T1000 (cell line): ENCODE results near the gene FERMT2.

Experiments
- DNase-seq: peaks from one replicate; lab custom pipeline; 2025; ENCODE audit warnings: mixed read lengths; lab: John Stamatoyannopoulos, UW

FERMT2 gene

DNA sequence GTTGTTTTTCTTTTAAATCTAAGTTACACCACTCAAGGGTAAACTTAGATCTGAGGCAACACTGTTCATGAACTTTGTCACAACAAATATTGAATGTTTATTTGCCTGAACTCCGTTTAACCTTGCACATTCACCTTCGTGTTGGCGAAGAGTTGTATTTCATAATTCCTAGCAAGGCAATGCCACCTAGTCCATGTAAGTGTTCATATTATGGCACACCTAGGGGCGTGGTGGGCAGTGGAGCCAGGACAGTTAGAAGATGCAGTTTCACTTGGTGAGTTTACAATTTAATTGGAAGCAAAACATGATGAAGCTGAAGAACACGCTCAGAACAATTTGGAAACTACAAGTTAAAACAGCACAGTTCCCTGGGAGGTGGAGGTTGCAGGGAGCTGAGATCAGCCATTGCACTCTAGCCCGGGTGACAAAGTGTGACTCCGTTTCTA lies 129.0 kb downstream of the FERMT2 start:
- DNase-seq, result no peak

DNA sequence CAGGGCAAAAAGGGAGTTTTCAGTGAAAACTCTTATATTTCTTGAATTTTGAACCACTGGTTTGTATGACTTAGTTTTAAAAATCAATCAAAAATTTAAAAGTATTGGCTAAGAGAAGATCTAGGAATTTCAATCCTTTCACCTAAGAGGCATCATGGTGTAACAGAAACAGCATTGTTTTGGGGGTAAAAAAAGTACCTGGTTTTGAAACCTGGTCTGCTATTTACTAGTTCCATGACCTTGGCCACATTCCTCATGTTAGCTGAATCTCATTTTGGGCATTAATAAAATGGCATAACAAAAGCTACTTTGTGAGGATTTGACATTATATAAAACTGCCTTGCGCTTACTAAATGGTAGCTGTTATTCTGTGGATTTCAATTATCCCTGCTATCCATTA lies 142.7 kb downstream of the FERMT2 start:
- DNase-seq, result no peak
